Pulmonary artery endothelial cell (primary cell): ENCODE results near the gene JAG1. TPM values are rescaled to one million over a fixed set of nuclear protein-coding genes. Genes with fewer than 3 reads are reported as not detected.
A peak's percentile ranks its signal among the peaks of the same experiment; 100 is the strongest.

Experiments used
- DNase-seq: peaks from one replicate; pipeline ENCODE4 v3.0.0-alpha.2; 2011; ENCODE audit warnings: low read depth, low spot score
- total RNA-seq: library from RNA; depleted of rRNA; stranded (reverse); fragments of >200 nt; gene quantifications from 2 replicates; pipeline ENCODE4 v1.2.3, GENCODE V29; 2014

Gene JAG1
- total RNA-seq, 1 donor from 2014 or later, result 81.8 TPM

- DNase-seq, result no peak
Measured at GRCh38 chr20:10699941-10700340, 26.1 kb upstream of the JAG1 start.

DNA sequence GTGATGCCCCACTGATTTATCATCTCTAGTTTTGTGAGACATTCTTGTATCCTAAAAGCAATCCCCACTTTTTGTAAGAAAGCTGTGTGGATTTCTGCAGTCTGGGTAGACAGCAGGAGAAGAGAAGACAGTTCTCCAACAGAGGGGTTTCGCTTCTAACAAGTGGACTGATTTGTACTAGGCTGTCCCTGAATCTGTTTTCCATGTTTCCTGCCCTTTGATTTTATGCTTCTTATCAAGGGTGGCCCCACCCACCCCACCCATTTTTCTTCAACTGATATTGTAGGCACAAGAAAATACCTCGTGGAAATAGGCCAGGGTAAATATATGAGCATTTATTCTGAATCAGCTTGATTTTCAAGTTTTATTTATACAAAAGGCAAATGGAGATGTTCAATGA, 25.7 kb upstream of the JAG1 start:
- DNase-seq, result no peak

DNA sequence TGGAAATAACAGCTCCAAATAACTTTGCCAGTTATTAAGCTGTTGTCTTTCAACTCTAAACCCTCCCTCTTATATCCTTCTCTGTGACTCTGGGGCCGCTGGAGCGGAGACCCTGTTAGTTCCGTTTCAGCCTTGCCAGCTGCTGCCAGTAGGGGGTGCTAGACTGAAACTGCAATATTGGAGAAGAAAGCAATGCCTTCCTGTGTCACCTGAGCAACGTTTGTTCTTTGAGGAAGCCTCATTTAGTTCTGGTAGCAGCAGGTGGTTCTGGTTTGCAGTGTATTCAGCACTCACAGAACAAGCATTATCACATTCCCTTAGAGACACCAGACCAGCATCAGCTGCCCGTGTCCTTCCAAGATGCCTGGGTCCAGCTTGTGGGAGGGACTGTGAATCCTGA, 22.9 kb upstream of the JAG1 start:
- DNase-seq, result no peak

GRCh38 chr20:10689385-10689784, 15.6 kb upstream of the JAG1 start:
- no peak for DNase-seq

DNA sequence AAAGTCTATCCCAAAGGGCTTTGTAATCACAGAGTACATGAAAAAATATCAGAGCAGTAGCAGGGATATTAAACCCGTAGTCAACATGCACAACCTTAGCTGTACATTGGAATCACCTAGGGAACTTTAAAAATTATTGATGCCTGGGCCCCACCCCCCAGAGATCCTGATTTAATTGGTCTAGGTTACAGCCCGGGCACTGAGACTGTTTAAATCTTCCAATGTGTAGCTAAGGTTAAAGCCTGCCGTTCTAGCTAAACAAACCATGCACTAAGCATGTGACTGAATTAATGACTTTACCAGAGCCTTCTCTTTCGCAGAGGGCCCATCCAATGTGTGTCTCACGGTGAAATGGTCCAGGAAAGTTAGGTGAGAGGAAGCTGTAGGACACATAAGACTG, 14.1 kb upstream of the JAG1 start:
- DNase-seq, result no peak

DNA sequence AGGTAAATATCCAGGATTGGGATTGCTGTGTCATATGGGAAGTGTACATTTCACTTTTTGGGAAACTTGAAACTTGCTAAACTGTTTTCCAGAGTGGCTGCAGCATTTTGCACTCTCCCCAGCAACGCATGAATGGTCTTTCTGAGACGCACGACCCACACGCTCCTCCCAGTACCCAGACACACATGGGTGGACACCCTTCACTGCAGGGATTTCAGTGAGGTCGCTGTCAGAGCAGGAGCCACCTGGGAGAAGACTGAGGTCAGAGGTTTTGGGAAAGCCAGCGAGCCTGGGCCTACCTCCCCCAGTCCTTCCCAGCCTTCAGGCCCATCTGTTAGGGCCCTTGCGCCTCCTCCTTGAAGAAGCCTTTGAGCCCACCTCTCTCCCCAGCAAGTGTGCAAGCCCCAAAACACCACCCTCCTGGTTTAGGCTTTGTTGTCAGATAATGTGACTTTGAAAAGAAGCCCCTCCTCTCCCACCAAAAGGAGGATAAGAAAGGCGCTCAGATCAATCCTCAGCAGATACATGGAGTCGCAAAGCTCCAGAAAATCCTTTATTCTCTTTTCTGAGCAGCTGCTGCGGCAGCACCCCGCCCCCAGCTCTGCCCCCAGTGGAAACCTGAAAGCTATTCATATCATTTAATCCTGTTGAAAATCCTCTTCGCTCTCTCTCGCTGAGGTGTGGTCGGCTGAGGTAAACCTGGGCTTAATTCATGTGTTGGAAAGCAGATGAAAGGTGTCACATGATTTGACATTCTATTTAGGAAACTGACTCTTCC, 12.7 kb upstream of the JAG1 start:
- DNase-seq, result no peak

- no peak for DNase-seq
Measured at GRCh38 chr20:10683537-10683936, 9.7 kb upstream of the JAG1 start.

DNA sequence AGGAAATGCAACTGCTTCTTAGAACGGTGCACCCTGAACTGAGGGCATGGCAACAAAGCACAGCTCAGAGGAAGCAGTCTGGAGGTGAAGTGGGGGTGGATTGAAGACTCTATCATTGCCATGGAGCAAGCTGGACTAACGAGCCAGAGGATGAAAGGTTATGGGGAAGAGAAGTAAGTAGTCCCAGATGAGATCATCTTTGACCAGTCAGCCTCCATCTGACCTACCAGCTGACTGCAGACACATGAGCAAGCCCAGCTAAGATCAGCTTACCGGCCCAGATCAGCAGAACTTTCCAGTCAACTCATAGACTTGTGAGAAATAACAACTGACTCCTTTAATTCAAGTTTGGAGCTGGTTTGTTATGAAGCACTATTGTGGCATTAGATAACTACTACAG, 9.1 kb upstream of the JAG1 start:
- DNase-seq, result no peak

DNA sequence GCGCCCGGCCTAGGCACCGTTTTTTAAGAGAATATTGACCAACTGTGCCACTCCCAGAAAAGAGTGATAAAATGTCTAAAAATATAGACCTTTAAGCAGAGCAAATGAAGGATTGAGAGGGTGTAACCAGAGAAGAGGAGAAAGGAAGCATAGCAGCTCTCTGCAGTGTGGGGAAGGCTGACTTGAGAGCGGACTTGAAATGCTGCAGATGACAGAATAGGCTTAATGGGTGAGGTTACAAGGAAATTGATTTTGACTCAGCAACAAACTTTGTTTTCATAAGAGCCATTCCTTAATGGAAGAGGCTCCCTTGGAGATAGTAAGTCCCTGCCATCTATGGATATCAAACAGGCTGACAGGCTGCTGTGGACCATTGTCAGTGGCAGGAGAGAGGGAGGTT, 7.7 kb upstream of the JAG1 start:
- no peak for DNase-seq

DNA sequence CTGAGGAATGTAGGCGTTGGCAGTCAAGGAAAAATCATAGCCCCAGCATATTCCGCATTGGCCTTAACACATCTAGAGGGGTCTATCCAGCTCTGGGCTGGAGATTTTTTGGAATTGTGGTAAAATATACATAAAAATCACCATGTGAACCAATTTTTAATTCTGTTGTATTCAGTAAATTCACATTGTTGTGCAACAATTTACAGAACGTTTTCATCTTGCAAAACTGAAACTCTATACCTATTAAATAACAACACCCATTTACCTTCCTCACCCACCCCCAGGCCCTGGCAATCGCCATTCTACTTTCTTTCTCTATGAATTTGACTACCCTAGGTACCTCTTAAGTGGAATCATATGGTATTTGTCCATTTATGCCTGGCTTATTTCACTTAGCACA, 6.8 kb upstream of the JAG1 start:
- no peak for DNase-seq

DNA sequence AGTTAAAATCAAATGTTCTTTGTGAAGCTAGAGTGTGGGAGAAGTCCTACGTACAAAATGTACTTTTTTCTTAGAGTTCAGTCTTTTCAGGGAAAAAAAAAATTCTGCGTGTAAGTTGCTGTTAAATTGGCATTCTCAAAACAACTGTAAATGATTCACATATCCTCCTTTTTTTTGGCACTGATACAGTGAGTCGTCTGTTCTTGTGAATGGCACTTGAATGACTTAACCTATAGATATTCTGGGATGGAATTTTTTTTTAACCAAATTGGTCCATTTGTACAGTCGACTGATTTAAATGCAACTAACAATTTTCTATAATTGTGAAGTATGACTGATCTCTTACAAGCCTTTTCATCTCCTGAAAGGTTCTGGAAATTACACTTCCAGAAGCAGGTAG, 5.5 kb upstream of the JAG1 start:
- no peak for DNase-seq

DNA sequence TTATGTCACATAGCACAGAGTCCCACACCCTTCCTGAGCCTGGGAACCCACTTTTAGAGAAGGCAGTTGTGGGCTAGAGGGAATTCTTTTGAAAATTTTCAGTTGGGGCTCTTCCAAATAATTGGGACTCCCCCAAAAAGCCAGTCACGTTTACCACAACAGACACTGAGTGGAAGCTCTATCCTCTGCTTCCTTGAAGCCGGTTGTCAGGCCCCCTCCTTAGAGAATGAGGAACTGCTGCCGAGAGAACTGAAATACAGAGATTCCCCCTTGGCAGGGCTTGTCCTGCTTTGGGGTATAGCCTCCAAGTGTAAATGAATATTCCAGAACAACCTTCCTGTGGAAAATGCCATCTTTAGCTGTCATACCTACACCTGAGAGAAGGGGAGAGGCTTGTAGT, 2.7 kb upstream of the JAG1 start:
- DNase-seq, result no peak

GRCh38 chr20:10675450-10675848, 1.6 kb upstream of the JAG1 start:
- no peak for DNase-seq

DNA sequence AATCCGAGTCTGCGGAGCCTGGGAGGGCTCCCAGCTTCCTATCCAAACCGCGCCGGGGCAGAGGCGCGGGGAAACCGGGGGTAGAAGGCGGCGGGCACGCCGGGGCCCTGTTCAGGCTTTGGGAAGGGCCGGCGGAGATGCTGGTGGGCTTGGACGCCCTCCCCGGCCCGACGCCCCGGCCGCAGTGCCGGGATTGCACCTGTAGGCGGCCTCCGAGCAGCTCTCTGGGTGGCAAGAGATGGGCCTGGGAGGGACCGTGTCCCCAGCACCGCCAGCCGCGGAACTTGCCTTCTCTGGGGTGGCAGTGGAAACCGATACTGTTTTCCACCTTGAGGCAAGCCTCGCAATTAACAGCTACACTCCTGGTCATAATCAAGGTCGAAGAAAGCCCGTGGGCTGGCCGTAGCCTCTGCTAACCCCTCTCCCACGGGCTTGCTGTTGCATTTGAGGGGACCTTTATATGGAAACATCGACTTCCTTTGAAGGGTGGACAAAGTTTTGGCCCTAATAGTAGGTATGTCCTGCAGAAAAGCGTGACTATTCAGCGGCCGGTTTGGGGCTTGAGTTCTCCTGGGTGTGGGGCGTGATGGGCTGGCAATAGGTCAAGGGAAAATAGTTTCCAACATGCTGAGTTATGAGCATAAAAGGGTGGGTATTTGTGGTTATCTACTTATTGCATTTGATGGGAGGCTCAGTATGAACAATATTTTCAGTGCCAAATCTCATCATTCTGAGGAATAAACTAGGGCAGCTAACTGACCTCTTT, 1.1 kb upstream of the JAG1 start:
- DNase-seq, result peak; percentile 43

DNA sequence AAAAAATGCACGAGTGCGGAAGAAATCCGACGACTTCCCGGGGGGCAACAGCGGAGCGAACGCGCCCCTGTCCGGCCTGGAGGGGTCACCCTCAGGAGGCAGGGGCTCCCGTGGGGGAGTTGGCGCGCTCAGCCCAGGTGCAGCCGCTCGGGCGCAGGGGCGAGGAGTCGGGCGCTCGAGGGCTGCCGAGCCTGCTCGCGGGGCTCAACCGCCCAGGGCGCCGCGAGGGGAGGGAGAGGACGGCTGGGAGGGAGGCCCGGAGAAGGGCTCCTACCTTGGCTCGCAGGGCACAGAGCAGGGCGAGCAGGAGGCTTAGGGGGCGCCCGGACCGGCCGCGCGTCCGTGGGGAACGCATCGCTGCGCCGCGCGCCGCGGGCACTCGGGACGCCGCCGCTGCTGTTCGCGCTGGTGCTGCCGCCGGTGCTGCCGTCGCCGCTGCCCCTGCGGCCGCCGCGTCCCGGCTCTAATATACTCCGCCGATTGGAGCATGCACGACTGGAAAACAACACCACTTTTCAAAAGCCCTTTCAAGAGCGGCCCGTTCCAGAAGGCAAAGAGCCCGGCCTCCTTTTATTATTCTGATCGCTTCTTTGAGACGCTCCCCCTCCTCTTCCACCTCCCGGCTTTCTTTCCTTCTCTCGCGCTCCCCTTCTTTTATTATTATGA, 490 bp downstream of the JAG1 start:
- no peak for DNase-seq

DNA sequence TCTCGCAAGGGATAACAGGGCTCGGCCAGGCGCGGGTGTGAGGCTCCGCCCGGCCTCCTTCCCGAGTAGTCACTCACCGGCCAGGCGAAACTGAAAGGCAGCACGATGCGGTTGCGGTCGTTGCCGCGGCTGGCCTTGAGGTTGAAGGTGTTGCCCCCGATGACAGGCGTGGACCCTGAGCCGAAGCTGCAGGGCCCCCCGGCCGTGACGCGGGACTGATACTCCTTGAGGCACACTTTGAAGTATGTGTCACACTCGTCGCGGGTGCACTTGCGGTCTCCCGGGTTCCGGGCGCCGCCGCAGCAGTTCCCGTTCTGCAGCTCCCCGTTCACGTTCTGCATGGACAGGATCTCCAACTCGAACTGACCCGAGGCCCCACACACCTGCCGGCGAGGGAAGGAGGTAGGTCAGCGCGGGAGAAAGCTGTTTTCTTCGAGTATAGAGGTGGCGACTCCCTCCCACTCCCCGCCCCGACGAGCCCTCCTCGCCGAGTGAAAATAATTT, 1.1 kb downstream of the JAG1 start:
- DNase-seq, result no peak

DNA sequence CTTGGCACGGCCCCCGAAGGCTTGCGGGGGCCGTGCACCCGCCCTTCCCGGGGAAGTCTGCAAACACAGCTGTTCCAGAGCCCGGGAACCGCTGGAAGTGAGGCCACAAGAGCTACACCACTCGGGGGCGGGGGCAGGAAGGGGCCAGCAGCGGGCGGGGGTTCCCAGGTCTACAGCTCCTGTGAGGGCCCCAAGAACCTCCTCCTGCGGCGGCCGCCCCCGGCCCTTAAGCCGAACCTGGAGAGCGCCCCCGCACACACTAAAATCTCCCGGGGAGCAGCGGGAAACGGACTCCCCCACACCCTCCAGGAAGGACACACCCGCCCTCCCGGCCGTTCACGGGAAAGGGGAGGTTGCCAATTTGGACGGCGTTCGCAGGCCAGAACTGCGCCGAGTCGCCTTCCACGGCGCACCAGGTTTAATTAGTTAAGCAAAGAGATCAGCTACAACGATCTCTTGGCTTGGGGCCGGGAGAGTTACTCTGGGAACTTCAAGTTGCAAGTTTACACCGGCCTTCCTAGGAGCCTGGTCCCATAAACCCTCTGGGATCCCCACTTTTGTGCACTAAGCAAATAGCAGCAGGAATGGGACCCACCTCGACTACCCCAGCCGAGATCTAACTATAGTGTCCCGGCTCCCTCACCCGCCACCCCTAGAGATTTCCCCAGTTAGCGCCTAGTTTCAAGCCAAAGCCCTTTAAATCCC, 1.7 kb downstream of the JAG1 start:
- DNase-seq, result no peak

DNA sequence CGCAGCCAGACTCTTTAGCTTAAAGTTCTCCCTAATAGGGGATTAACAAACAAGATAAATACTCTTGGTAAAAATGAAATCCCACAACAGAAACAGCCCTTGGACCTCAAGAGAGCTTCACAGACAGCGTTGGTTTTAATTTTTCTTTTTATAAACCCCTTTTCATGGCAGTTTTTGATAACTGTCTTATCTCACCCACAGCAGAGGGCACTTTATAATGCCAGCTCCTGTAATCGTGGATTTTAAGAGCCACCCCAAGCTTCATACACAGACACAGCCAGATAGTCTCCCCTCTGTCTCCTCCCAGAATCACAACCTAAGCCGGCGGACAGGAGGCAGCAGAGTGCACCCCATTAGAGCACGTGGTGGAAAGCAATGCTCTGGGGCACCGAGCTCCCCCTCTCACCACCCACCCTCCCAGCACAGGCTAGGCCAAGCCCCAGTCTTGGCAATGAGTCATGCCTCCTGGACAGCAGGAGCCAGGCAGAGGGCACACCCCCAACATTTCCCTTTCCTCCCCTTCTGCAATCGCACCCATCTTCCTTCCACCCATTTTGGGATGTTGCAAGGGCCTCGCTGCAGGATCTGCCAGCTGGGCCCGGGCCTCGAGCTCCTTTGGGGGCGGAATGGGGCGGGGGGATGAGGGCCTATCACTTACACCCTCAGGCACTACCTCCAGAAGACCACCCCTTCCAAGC, 2.4 kb downstream of the JAG1 start:
- peak; percentile 78 for DNase-seq

DNA sequence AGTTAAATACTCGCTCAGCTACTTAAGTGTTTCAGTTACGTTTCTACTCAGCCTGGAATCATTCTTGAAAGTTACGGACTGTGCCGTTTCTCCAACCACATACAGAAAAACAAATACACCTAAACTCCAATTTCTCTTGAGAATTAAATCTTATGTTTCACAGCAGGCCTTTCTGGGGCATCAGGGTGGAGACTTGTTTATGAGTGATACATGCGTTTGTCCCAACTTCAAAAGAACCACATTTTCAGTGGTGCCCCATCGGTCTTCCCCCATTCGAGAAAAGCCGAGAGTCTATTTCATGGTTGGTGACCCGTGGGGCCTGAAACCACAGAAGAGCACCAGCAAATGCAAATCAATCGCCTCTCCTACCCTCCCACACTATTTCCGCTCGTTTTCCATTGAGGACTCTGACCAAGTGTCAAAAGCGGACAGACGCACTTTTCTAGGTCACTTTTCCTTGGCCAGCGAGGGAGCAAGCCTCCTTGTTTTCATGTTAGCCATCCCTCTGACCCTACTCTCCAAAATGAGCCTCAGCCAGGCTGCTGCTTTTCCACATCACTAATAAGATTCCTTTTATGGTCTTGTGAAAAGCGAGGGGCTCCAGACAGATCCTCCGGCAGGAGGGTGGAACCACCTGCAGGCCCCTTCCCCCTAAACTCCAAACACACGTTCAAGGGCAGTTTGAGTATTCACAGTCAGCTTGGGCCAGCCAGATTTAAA, 3.1 kb downstream of the JAG1 start:
- no peak for DNase-seq

DNA sequence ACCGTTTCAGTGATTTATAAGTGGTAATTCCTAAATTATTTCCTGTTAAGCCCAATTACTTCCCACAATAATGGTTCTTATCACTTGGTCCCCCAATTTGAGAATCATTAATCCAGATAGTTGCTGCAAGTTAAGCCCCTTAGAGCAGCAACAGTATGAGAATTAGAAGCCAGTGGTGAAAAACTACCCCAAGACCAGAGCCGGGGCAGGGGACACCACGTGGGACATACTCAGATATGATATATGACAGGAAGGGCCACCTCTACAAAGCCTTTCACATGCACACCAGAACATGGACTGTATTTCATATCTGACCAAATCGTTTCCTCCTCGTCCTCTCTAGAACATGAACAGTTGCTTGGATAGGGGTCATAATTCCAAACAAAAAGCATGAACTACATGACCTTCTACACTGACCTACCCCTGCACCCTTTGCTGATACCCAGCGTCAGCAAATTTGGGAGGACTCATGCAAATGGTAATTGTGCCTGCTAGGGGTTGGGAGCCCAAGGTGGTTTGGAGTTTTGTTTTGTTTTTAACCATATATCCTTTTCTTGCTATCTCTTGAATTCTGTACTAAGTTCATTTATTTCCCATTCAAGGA, 3.9 kb downstream of the JAG1 start:
- DNase-seq, result no peak
